Activated CD4-positive, CD25-positive, alpha-beta regulatory T cell treated with anti-CD3 and anti-CD28 coated beads, Interleukin-2, amount 50 U/mL, for 72 hours (primary cell): ENCODE measurements around the gene ABHD12.

ENCODE experiments used
- DNase-seq: peaks from one replicate; pipeline ENCODE4 v3.0.0; 2021

ABHD12 gene

DNA sequence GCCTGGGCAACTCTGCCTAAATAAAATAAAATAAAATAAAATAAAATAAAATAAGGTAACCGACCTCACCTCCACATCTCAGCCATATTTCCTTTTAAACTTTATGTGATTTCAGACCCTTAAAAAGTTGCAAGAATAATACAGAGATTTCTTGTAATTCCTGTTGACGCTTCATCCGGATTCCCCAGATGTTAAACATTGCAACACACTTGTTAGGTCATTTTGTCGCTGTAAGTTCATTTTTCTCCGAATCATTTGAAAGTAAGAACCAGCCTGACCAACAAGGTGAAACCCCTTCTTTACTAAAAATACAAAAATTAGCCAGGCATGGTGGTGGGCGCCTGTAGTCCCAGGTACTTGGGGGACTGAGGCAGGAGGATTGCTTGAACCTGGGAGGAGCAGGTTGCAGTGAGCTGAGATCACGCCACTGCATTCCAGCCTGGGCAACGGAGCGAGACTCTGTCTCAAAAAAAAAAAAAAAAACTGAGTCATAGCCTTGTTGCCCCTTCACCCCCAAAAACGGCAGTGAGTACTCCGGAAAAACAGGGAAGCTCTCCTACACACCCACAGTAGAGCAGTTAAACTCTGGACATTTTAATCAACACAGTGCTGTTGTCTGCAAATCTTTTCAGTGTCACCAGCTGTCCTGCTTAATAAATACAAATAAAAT, 136.9 kb downstream of the ABHD12 start:
- no peak for DNase-seq

- no peak for DNase-seq
Observed at GRCh38 chr20:25252686-25253421, 137.8 kb downstream of the ABHD12 start.

DNA sequence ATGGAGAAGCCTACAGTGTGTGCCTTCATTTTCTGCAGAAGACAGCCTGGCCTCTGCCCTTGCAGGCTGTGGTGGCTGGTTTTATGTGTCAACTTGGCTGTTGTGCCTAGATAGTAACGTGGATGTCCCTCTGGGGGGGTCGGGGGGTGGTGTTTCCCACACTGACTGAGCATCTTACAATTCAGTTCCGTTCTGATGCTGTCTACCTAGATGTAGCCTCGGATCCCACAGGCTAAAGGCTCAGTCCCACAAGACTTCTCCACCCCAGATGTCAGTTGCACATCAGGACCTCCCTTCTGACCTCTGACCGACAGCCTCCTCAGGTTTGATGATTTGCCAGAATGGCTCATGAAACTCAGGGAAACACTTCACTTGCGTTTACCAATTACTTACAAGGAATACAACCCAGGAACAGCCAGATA, 138.4 kb downstream of the ABHD12 start:
- DNase-seq: no peak

DNA sequence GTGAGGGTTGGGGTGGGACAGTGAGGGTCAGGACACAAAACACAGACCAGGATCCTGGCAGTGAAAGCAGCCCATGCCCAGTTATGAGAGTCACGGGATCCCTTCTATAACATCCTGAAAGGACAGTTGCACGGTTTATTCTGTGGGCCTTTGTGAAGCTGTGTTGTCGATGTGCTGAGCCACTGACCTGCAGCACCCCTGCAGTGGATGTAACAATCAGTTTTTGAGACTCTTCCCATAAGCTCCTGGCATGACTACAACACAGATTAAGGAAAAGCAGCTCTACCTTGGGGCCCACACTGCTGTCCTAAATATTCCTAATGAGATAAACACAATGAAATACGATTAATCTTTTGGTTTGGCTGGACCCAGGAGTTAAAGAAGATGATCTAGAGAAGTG, 139.1 kb downstream of the ABHD12 start:
- DNase-seq: no peak

DNA sequence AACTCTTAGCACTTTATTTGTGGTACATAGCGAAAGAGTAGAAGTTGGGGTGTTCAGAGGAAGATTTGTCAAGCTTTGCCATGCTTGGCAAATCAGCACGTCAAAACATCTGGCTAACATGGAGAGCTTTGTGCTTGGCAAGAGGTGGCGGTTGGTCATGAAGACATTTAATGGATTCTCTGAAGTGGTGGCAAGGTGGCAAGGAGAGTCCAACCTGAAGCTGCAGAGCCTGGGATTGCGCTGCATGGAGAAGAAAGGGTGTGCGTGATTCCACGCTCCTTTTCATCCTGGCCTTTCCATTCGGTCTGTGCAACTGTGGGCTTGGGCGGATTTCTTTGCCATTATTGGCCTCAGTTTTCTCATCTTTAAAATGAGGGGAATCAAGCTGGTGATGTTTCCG, 139.6 kb downstream of the ABHD12 start:
- DNase-seq: no peak

- DNase-seq: no peak
Observed at GRCh38 chr20:25250508-25250907, 140.1 kb downstream of the ABHD12 start.
